ENCODE measurements around the gene PAQR6.

The PAQR6 gene

DNA sequence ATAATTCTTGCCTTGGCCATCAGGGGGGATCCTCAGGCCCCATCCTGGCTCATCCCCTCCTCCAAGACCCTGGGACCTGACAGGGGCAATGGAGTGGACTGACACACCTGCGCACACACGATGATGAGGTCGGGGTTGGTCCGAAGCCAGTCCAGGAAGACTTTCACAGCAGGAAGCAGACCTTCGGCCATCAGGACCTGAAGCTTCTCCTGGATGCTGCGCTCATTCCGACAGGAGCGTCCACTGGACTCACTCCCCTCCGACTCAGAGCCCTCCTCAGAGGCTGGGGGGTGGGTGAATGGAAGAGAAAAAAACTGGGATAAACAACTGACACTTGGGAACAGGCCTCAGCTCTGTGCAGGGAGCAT lies 15.4 kb upstream of the PAQR6 start:
- no peak for DNase-seq (ENCODE audit: low read depth, low spot score)

DNA sequence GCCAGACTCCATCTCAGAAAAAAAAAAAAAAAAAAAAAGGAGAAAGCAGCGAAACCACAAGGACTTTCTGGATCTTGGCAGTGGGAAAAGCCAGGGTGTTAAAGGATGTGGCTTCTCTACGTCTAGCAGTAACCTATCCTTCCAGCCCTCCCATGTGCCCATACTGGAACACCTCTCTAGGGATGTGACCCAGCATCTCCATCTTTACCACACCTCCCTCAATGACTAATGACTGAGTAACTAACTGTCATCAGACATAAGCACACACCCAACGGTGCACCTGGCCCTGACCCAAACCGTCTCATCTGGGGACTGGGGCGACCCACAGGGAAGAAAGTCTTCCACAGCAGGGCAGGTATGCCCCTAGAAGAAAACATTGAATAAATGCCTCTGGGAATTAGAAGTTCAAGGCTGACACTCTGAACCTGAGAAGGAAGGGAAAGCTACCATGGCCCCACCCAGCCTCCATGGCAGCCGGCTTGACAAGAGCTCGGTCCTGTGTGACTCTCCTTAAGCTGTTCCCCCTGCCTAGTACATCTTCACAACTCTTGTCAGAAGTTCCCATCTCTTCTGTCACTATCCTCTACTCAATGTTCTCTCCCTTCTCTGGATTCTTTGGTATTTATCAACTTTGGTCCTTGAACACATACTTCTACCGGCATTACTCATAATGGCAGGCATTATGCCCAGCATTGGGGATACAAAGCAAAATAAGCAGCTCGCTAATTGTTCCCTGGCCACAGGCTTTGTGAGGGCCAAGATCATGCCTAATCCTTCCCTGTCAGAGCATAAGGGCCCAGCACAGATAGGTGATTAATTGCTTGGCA lies 14.8 kb upstream of the PAQR6 start:
- DNase-seq (ENCODE audit: low read depth, low spot score), result no peak

GRCh38 chr1:156260896-156261295 lies 13.0 kb upstream of the PAQR6 start:
- no peak for DNase-seq (ENCODE audit: low read depth, low spot score)

DNA sequence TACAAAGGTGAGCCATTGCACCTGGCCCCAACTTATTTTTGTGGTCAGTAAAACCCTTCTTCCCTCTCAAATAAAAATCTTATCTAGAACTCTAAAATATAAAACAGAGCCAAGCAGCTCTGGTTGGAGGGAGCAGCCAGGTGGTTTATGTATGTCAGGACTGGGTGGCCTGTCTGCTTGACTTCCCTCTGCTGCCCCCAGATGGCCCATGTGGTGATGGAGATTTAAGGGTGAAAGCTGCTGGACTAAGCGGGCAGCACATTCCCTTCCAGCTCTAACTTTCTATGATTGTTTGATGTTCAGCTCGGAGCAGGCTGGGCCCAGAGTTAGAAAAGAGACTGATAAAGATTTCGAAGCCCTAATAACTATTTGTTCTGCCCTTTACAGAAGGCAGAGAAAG lies 11.9 kb upstream of the PAQR6 start:
- DNase-seq (ENCODE audit: low read depth, low spot score), result no peak

GRCh38 chr1:156258859-156259258 lies 11.0 kb upstream of the PAQR6 start:
- no peak for DNase-seq (ENCODE audit: low read depth, low spot score)

- no peak for DNase-seq (ENCODE audit: low read depth, low spot score)
Observed at GRCh38 chr1:156257711-156258110, 9.9 kb upstream of the PAQR6 start.

DNA sequence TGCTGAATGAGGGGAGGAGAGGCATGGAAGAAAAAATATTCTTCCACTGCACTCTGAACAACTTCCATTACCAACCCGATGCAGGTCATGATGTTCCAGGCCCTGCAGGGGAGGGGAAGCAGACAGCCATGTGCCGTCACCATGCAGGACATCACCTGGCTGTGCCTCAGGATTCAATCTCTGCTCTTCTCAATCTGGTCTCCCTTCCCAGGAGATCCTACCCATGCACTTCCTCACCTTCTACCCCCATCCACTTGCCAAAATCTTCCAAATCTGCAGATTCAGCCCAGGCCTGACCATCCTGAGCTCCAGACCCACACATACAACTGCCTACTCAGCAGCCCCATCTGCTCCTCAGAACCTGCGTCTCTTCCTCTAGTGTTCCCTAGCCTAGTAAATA lies 5.8 kb upstream of the PAQR6 start:
- no peak for DNase-seq (ENCODE audit: low read depth, low spot score)

- DNase-seq (ENCODE audit: low read depth, low spot score), result no peak
Observed at GRCh38 chr1:156251527-156251926, 3.7 kb upstream of the PAQR6 start.

DNA sequence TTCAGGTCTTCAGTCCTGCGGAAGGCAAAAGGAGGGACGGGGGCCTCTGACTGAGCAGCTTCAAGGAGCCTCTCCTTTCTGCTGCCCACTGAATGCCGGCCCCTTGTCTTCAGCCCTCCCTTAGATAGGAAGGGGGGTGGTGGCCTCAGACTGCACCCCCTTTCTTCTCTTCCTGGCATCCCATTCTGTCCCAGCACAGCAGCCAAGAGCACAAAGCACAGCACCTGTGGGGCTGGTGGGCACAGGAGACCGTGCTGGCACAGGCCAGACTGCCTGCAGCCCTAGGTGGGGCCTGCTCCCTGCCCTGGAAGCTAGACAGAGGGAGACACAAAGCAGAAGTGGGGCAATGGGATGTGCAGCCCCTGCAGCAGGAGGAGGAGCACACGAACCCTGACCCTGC lies 1.7 kb upstream of the PAQR6 start:
- DNase-seq (ENCODE audit: low read depth, low spot score), result no peak

DNA sequence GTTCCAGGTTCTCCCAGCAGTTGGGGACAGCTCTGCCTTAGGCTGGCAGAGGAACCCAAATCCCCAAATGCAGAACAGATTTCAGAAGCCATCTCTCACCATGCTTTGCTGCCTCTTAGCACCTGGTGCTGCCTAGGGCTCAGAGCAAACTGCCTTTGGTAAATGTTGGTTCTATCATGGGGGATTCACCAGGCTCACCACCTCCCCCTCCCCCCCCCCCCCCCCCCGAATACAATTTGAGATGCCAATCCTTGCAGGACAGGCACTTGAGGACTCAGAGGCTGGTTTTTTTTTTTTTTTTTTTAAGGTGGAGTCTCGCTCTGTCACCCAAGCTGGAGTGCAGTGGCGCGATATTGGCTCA lies 447 bp upstream of the PAQR6 start:
- DNase-seq (ENCODE audit: low read depth, low spot score), result no peak

GRCh38 chr1:156246781-156247459 lies 936 bp downstream of the PAQR6 start:
- DNase-seq (ENCODE audit: low read depth, low spot score), result no peak

GRCh38 chr1:156246241-156246780 lies 1.5 kb downstream of the PAQR6 start:
- DNase-seq (ENCODE audit: low read depth, low spot score), result no peak

DNA sequence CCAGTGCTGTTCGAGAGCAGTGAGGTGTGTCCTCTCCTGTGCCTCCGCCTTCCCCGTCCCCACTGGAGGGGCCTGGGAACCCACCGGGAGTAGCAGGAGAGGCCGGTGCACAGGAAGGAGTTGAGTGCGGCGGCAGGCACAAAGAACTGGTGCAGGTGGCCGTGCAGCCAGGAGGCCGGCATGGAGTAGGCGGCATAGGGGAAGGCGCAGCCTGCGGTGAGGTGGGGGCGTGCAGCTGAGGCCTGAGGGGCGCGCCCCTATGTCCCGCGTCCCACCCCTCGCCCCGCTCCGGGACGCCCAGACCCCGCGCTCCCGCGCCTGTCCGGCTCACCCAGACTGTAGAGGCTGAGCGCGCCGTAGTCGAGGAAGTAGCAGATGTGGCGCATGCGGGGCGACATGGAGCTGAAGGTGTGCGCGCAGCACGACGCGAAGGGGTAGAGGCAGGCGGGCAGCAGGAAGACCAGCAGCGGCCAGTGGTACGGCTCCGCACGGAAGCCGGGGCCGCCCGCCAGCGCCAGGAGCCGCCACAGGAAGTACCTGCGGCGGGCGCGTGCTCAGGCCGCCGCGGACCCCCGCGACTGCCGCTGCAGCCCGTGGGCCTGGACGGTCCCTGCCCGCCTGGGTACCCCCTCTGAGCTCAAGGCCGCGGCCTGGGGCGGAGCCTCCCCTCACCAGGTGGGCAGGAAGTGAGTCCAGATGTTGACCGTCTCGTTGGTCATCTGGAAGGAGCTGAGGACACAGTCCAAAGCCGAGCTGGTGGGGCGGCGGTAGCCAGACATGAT lies 2.2 kb downstream of the PAQR6 start:
- DNase-seq (ENCODE audit: low read depth, low spot score), result no peak

DNA sequence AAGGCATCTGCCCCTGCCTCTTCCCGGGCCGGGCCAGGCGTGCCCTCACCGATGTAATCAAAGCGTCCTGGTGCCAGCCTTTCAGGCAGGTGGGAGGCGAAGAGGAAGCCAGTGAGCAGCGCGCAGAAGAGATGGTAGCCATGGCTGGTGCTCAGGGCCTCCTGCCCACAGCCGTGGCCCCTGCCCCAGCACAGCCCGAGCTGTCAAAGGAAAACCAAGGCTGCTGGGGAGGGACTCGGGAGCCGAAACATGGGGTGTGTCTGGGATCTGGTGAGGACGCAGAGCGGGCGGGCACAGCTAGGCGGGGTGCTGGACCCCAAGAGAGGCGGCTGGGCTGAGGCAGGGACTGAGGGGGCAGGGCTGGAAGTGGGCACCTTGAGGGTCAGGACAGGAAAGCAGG lies 3.1 kb downstream of the PAQR6 start:
- DNase-seq (ENCODE audit: low read depth, low spot score), result no peak

GRCh38 chr1:156244126-156244525 lies 3.7 kb downstream of the PAQR6 start:
- DNase-seq (ENCODE audit: low read depth, low spot score), result no peak

- no peak for DNase-seq (ENCODE audit: low read depth, low spot score)
Observed at GRCh38 chr1:156242738-156243137, 5.1 kb downstream of the PAQR6 start.

GRCh38 chr1:156241926-156242325 lies 5.9 kb downstream of the PAQR6 start, which contains the start of gene BGLAP:
Gene BGLAP, plus strand, starts transcription at chr1:156242184. Its CDS starts 48 bp downstream, at chr1:156242232.
- DNase-seq (ENCODE audit: low read depth, low spot score), result no peak

DNA sequence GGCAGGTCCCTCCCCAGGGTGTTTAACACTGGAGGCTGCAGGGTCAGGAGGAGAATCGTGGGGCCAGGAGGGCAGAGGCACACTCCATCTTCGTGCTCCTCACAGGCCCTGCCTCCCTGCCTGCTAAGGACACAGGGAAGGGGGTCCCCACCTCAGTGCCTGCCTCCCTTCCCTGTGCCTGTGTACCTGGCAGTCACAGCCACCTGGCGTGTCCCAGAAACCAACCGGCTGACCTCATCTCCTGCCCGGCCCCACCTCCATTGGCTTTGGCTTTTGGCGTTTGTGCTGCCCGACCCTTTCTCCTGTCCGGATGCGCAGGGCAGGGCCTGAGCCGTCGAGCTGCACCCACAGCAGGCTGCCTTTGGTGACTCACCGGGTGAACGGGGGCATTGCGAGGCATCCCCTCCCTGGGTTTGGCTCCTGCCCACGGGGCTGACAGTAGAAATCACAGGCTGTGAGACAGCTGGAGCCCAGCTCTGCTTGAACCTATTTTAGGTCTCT lies 6.5 kb downstream of the PAQR6 start:
- DNase-seq (ENCODE audit: low read depth, low spot score), result no peak

DNA sequence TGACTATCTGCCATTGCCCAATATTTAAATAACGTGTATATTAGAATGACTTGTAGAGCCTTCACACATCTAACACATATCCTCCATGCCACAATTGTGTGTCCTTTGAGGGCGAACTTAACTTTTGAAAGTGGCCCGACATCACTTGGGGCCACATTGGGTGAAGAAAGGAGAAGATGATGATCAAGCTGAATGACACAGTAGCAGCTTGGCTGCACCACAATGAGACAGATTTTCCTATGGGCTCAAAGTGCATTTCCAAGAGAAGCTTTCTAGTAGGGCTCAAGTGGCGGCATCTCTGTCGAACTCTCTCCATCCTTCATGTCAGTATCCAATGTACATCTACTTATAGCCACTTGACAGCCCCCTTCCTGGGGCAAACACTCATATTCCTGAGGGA lies 9.6 kb downstream of the PAQR6 start:
- no peak for DNase-seq (ENCODE audit: low read depth, low spot score)

DNA sequence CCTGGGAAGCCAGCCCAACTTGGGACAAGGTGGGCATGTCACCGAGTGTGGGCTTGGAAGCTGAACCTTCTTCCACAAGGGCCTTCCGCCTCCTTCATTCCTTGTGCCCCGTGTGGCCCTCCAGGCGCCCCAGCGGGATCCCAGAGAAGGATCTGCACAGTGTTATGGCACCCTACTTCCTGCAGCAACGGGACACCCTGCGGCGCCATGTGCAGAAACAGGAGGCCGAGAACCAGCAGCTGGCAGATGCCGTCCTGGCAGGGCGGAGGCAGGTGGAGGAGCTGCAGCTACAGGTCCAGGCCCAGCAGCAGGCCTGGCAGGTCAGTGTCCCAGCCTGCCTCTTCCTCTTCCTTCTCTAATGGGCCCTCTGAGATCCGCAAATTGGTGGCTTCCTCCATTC lies 11.7 kb downstream of the PAQR6 start:
- no peak for DNase-seq (ENCODE audit: low read depth, low spot score)

DNA sequence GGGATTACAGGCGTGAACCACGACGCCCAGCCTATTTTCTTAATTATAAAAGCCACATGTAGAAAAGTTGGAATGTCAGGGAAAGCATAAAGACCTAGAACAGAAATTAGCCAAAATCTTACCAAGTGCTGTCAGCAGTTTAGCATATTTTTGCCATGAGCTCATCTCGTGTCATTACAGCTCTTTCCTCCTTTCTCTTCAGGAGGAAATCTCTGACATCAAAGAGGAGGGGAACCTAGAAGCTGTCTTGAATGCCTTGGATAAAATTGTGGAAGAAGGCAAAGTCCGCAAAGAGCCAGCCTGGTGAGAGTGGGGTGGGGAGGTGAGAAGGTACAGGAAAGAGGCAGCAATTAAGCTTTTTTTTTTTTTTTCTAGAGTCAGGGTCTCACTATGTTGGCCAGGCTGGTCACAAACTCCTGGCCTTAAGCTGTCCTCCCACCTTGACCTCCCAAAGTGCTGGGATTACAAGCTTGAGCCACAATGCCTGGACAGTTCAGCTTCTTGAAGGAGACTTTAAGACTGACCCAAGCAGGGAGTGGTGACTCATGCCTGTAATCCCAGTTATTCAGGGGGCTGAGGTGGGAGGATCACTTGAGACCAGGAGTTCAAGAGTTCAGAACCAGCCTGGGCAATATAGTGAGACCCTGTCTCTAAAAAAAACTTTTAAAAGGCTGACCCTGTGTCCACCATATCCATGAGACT lies 14.3 kb downstream of the PAQR6 start:
- DNase-seq (ENCODE audit: low read depth, low spot score), result no peak
